Gastroesophageal sphincter (tissue), 4 donors: ENCODE results near the gene PMF1. TPM values are rescaled to one million over a fixed set of nuclear protein-coding genes. Genes with fewer than 3 reads are reported as not detected.

Source experiments
- ATAC-seq: fragments of 150-250 bp; one replicate; pipeline ENCODE4 v1.9.1; 2016; ENCODE audit warnings: mild to moderate bottlenecking, moderate library complexity
- H3K27ac ChIP-seq, 4 donors: fragments of 200-600 bp; sonication (generic) in 3 of 4; 1 replicate in 3 of 4; 2 replicates in 1 of 4; pipeline ENCODE4 v1.5.1; 2016 to 2019
- H3K27me3 ChIP-seq: fragments of 200-600 bp; sonication (generic); one replicate; pipeline ENCODE4 v1.5.1; 2019
- H3K36me3 ChIP-seq, 2 donors: fragments of 200-600 bp; sonication (generic); one replicate each; pipeline ENCODE4 v1.5.1; 2019; ENCODE audit warnings: control low read depth in 1 of 2
- H3K4me1 ChIP-seq, 3 donors: fragments of 200-600 bp; sonication (generic); 1 replicate in 2 of 3; 2 replicates in 1 of 3; pipeline ENCODE4 v1.5.1; 2016 to 2019; ENCODE audit warnings: control low read depth in 2 of 3
- H3K4me3 ChIP-seq, 2 donors: fragments of 200-600 bp; sonication (generic); one replicate each; pipeline ENCODE4 v1.5.1; 2019; ENCODE audit warnings: mild to moderate bottlenecking in 1 of 2, moderate library complexity in 1 of 2
- H3K9me3 ChIP-seq, 3 donors: fragments of 200-600 bp; sonication (generic); one replicate each; pipeline ENCODE4 v1.5.1; 2017 to 2019; ENCODE audit warnings: control low read depth in 2 of 3
- EP300 ChIP-seq: sonication (generic); formaldehyde crosslinking; IDR thresholded peaks from one replicate; pipeline ENCODE4 v1.6.1; 2017; ENCODE audit warnings: antibody characterized with exemption, mild to moderate bottlenecking
- POLR2A ChIP-seq, 2 donors: fragments of 450-650 bp; IDR thresholded peaks; one replicate each; pipeline ENCODE4 v1.6.1; 2017; ENCODE audit warnings: antibody characterized with exemption in 2 of 2, mild to moderate bottlenecking in 2 of 2, moderate library complexity in 1 of 2
- POLR2AphosphoS5 ChIP-seq: sonication (generic); formaldehyde crosslinking; IDR thresholded peaks from one replicate; pipeline ENCODE4 v1.6.1; 2017; ENCODE audit warnings: antibody characterized with exemption
- WGBS, 2 donors: methylation state at CpG; one replicate each; pipeline ENCODE4 v1.1.5; 2018; ENCODE audit warnings: low coverage in 1 of 2; 5-methylcytosine and 5-hydroxymethylcytosine counted together
- total RNA-seq, 4 donors: library from RNA; depleted of rRNA; stranded (reverse); fragments of >200 nt; gene quantifications; one replicate each; pipeline ENCODE4 v1.1.0, GENCODE V29; 2016
- TF ChIP-seq, protein P1 (sequence below), 4 experiments: fragments of 200-600 bp in 2 of 4; fragments of 450-650 bp in 2 of 4; sonication (generic) in 1 of 4; IDR thresholded peaks; one replicate each; pipeline ENCODE4 v1.5.1; 2017 to 2019; ENCODE audit warnings: antibody characterized with exemption in 4 of 4, mild to moderate bottlenecking in 2 of 4, moderate library complexity in 2 of 4

The PMF1 gene
- total RNA-seq, 4 donors from 2014 or later, result 49.3 to 58.9 (median 51.8) TPM

DNA sequence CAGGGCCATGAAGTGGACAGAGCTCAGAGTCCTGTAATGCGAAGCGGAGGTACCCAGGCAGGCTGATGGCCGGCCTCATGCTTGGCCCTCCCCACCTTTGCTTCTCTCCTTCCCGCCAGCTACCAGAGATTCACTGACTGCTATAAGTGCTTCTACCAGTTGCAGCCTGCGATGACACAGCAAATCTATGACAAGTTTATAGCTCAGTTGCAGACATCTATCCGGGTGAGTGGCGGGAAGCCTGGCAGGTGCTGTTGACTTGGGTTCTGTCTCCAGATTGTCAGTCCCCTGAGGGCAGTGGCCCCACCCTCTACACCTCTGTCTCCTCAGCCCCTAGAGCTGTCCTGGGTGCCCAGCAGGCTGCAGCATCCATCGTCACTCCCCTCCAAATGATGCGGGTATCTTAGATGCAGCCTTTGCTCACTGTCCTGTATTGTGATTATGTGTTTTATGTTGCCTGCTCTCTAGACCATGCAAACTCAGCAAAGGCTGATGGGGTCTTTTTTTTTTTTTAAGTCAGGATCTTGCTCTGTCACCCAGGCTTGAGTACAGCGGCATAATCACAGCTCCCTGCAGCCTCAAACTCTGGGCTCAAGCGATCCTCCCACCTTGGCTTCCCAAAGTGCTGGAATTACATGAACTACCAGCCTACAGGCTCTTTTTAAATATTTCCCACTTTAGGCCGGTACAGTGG, 19.5 kb downstream of the PMF1 start:
- TF ChIP-seq POLR2AphosphoS5 (no peak), POLR2A (IDR thresholded peaks at IDR 0.05) (no peak), EP300 (no peak)
- TF ChIP-seq, protein P1, sequence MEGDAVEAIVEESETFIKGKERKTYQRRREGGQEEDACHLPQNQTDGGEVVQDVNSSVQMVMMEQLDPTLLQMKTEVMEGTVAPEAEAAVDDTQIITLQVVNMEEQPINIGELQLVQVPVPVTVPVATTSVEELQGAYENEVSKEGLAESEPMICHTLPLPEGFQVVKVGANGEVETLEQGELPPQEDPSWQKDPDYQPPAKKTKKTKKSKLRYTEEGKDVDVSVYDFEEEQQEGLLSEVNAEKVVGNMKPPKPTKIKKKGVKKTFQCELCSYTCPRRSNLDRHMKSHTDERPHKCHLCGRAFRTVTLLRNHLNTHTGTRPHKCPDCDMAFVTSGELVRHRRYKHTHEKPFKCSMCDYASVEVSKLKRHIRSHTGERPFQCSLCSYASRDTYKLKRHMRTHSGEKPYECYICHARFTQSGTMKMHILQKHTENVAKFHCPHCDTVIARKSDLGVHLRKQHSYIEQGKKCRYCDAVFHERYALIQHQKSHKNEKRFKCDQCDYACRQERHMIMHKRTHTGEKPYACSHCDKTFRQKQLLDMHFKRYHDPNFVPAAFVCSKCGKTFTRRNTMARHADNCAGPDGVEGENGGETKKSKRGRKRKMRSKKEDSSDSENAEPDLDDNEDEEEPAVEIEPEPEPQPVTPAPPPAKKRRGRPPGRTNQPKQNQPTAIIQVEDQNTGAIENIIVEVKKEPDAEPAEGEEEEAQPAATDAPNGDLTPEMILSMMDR (IDR thresholded peaks at IDR 0.05), result no peak
- Histone ChIP-seq H3K27ac (no peak overlapping the region), H3K9me3 (no peaks in the 10 kb centered on the region), H3K36me3 (peaks cover 0 to 63% of the 10 kb centered on the region in 2 donors), H3K4me1 (peaks cover 0 to 15% (median 0%) of the 10 kb centered on the region in 3 donors), H3K27me3 (no peaks in the 10 kb centered on the region), H3K4me3 (no peak overlapping the region)
- WGBS, 2 donors, result 77 to 88% methylated on average over 4 of the region's 12 CpGs
- ATAC-seq, result no peak

DNA sequence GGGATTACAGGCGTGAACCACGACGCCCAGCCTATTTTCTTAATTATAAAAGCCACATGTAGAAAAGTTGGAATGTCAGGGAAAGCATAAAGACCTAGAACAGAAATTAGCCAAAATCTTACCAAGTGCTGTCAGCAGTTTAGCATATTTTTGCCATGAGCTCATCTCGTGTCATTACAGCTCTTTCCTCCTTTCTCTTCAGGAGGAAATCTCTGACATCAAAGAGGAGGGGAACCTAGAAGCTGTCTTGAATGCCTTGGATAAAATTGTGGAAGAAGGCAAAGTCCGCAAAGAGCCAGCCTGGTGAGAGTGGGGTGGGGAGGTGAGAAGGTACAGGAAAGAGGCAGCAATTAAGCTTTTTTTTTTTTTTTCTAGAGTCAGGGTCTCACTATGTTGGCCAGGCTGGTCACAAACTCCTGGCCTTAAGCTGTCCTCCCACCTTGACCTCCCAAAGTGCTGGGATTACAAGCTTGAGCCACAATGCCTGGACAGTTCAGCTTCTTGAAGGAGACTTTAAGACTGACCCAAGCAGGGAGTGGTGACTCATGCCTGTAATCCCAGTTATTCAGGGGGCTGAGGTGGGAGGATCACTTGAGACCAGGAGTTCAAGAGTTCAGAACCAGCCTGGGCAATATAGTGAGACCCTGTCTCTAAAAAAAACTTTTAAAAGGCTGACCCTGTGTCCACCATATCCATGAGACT, 20.8 kb downstream of the PMF1 start:
- Histone ChIP-seq H3K27ac (no peak overlapping the region), H3K36me3 (peaks cover 0 to 67% of the 10 kb centered on the region in 2 donors), H3K27me3 (no peaks in the 10 kb centered on the region), H3K4me3 (no peak overlapping the region), H3K4me1 (peaks cover 0 to 15% (median 0%) of the 10 kb centered on the region in 3 donors), H3K9me3 (no peaks in the 10 kb centered on the region)
- 73 to 78% methylated on average over 2 to 3 of the region's 5 CpGs for WGBS, 2 donors
- ATAC-seq, result no peak
- TF ChIP-seq, protein P1 (IDR thresholded peaks at IDR 0.05), result no peak
- no peak for TF ChIP-seq POLR2A (IDR thresholded peaks at IDR 0.05)
- no peak for TF ChIP-seq POLR2AphosphoS5
- TF ChIP-seq EP300, result no peak

DNA sequence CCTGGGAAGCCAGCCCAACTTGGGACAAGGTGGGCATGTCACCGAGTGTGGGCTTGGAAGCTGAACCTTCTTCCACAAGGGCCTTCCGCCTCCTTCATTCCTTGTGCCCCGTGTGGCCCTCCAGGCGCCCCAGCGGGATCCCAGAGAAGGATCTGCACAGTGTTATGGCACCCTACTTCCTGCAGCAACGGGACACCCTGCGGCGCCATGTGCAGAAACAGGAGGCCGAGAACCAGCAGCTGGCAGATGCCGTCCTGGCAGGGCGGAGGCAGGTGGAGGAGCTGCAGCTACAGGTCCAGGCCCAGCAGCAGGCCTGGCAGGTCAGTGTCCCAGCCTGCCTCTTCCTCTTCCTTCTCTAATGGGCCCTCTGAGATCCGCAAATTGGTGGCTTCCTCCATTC, 23.4 kb downstream of the PMF1 start:
- Histone ChIP-seq H3K36me3 (peaks cover 0 to 91% of the 10 kb centered on the region in 2 donors), H3K9me3 (no peaks in the 10 kb centered on the region), H3K27ac (no peak overlapping the region), H3K4me3 (no peak overlapping the region), H3K27me3 (no peaks in the 10 kb centered on the region), H3K4me1 (no peaks in the 10 kb centered on the region)
- 90 to 100% methylated on average over 1 to 2 of the region's 12 CpGs for WGBS, 2 donors
- no peak for ATAC-seq
- TF ChIP-seq POLR2A (IDR thresholded peaks at IDR 0.05) (no peak), POLR2AphosphoS5 (no peak), EP300 (no peak)
- TF ChIP-seq, protein P1 (IDR thresholded peaks at IDR 0.05), result no peak

DNA sequence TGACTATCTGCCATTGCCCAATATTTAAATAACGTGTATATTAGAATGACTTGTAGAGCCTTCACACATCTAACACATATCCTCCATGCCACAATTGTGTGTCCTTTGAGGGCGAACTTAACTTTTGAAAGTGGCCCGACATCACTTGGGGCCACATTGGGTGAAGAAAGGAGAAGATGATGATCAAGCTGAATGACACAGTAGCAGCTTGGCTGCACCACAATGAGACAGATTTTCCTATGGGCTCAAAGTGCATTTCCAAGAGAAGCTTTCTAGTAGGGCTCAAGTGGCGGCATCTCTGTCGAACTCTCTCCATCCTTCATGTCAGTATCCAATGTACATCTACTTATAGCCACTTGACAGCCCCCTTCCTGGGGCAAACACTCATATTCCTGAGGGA, 25.4 kb downstream of the PMF1 start:
- Histone ChIP-seq H3K27me3 (no peaks in the 10 kb centered on the region), H3K4me3 (no peak overlapping the region), H3K4me1 (no peaks in the 10 kb centered on the region), H3K9me3 (no peaks in the 10 kb centered on the region), H3K36me3 (peaks cover 0 to 98% of the 10 kb centered on the region in 2 donors), H3K27ac (no peak overlapping the region)
- ATAC-seq, result no peak
- TF ChIP-seq, protein P1 (IDR thresholded peaks at IDR 0.05), result no peak
- TF ChIP-seq POLR2AphosphoS5, result no peak
- no peak for TF ChIP-seq EP300
- no peak for TF ChIP-seq POLR2A (IDR thresholded peaks at IDR 0.05)
- WGBS, 2 donors, result 93 to 95% methylated on average over 4 to 5 of the region's 5 CpGs
